Thyroid gland (tissue), 4 donors: ENCODE measurements around the gene VASN. TPM values are rescaled to one million over a fixed set of nuclear protein-coding genes. Genes with fewer than 3 reads are reported as not detected.

Experiments used
- DNase-seq, 2 donors: peaks; one replicate each; pipeline ENCODE4 v3.0.0-alpha.2; 2019
- H3K27ac ChIP-seq, 3 donors: fragments of 200-600 bp; sonication (generic); 1 replicate in 2 of 3; 2 replicates in 1 of 3; pipeline ENCODE4 v1.5.1; 2016 to 2019; ENCODE audit warnings: mild to moderate bottlenecking in 1 of 3, moderate library complexity in 1 of 3
- H3K27me3 ChIP-seq: fragments of 200-600 bp; sonication (generic); one replicate; pipeline ENCODE4 v1.5.1; 2019
- H3K36me3 ChIP-seq, 2 donors: fragments of 200-600 bp; sonication (generic); one replicate each; pipeline ENCODE4 v1.5.1; 2016 to 2019
- H3K4me1 ChIP-seq, 2 donors: fragments of 200-600 bp; sonication (generic); one replicate each; pipeline ENCODE4 v1.5.1; 2017 to 2019
- H3K4me3 ChIP-seq, 3 donors: fragments of 200-600 bp; sonication (generic); replicated peaks in 1 of 3; 1 replicate in 2 of 3; 2 replicates in 1 of 3; pipeline ENCODE4 v1.5.1; 2016; ENCODE audit warnings: mild to moderate bottlenecking in 1 of 3
- H3K9me3 ChIP-seq: fragments of 200-600 bp; sonication (generic); one replicate; pipeline ENCODE4 v1.5.1; 2017
- POLR2A ChIP-seq, 2 donors: fragments of 450-650 bp; IDR thresholded peaks; one replicate each; pipeline ENCODE4 v1.6.1; 2017; ENCODE audit warnings: antibody characterized with exemption in 2 of 2, mild to moderate bottlenecking in 2 of 2, moderate library complexity in 1 of 2
- WGBS, 2 donors: methylation state at CpG; one replicate each; pipeline ENCODE4 v1.1.5; 2017; 5-methylcytosine and 5-hydroxymethylcytosine counted together
- intact Hi-C: fragments of 100-400 bp; cut with DNase I; formaldehyde crosslinking; loops from one replicate; pipeline ENCODE4 v1.15.1; 2023
- total RNA-seq, 4 donors: library from RNA; depleted of rRNA; stranded (reverse); fragments of >200 nt; gene quantifications; one replicate each; pipeline ENCODE4 v1.2.3, GENCODE V29; 2016
- TF ChIP-seq, protein P1 (sequence below), 6 experiments: fragments of 200-600 bp in 3 of 6; fragments of 450-650 bp in 3 of 6; sonication (generic) in 3 of 6; IDR thresholded peaks; one replicate each; pipeline ENCODE4 v1.5.1; 2016 to 2019; ENCODE audit warnings: antibody characterized with exemption in 6 of 6, mild to moderate bottlenecking in 2 of 6, inconsistent platforms in 1 of 6, moderate library complexity in 1 of 6

Gene VASN
- total RNA-seq, 4 donors from 2014 or later, result 21.9 to 47.0 (median 28.8) TPM

DNA sequence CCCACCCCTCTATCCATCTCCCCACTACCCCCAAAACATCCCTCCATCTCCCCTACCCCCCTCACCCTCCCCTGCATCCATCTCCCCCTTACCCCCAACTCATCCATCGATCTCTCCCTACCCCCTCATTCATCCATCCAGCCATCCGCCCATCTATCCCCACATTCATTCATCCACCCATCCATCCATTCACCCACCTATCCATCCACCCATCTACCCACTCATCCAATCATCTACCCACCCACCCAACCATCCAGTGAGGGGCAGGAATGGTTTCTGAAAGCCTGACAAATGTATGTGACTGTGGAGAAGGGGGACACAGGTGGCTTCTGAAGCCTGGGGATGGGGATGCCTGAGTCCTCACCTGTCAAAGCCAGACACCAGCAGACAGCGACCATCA lies 11.7 kb upstream of the VASN start:
- no peak for TF ChIP-seq POLR2A (IDR thresholded peaks at IDR 0.05)
- TF ChIP-seq, protein P1, sequence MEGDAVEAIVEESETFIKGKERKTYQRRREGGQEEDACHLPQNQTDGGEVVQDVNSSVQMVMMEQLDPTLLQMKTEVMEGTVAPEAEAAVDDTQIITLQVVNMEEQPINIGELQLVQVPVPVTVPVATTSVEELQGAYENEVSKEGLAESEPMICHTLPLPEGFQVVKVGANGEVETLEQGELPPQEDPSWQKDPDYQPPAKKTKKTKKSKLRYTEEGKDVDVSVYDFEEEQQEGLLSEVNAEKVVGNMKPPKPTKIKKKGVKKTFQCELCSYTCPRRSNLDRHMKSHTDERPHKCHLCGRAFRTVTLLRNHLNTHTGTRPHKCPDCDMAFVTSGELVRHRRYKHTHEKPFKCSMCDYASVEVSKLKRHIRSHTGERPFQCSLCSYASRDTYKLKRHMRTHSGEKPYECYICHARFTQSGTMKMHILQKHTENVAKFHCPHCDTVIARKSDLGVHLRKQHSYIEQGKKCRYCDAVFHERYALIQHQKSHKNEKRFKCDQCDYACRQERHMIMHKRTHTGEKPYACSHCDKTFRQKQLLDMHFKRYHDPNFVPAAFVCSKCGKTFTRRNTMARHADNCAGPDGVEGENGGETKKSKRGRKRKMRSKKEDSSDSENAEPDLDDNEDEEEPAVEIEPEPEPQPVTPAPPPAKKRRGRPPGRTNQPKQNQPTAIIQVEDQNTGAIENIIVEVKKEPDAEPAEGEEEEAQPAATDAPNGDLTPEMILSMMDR (IDR thresholded peaks at IDR 0.05), result no peak
- Histone ChIP-seq H3K36me3 (peaks cover 0 to 3% of the 10 kb centered on the region in 2 donors), H3K27ac (no peak overlapping the region), H3K27me3 (no peaks in the 10 kb centered on the region), H3K4me3 (no peak overlapping the region), H3K9me3 (no peaks in the 10 kb centered on the region), H3K4me1 (peaks cover 10 to 15% of the 10 kb centered on the region in 2 donors)
- intact Hi-C loops, result loop anchor here (2.0 kb wide), 1 partner anchor 43 kb away; no protein-coding TSS in a partner anchor
- DNase-seq, result no peak
- WGBS, 2 donors, result 98 to 100% methylated on average over 2 to 3 of the region's 3 CpGs

DNA sequence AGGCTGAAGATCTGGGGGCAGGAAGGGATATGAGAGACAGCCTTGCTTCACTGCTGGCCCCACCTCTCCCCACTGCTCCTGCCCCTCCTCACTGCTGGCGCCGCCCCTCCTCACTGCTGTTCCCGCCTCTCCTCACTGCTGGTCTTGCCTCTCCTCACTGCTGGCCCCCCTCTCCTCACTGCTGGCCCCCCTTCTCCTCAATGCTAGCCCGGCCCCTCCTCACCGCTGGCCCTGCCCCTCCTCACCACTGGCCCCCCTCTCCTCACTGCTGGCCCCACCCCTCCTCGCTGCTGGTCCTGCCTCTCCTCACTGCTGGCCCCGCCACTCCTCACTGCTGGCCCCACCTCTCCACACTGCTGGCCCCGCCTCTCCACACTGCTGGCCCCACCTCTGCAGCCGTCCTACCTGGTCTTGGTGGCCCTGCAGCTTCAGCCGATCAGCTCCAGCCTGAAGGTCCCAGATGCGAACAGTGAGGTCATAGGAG lies 11.1 kb upstream of the VASN start:
- no peak for DNase-seq
- intact Hi-C loops, result loop anchor here (2.0 kb wide), 1 partner anchor 42 kb away; no protein-coding TSS in a partner anchor
- peaks cover 0 to 3% of the 10 kb centered on the region in 2 donors for H3K36me3 ChIP-seq
- 90 to 94% methylated on average over 10 of the region's 11 CpGs for WGBS, 2 donors
- no peak for TF ChIP-seq POLR2A (IDR thresholded peaks at IDR 0.05)
- TF ChIP-seq, protein P1 (IDR thresholded peaks at IDR 0.05), result no peak
- H3K27ac ChIP-seq, result no peak overlapping the region
- no peaks in the 10 kb centered on the region for H3K9me3 ChIP-seq
- H3K27me3 ChIP-seq, result no peaks in the 10 kb centered on the region
- H3K4me1 ChIP-seq, result peaks cover 10 to 15% of the 10 kb centered on the region in 2 donors
- no peak overlapping the region for H3K4me3 ChIP-seq

DNA sequence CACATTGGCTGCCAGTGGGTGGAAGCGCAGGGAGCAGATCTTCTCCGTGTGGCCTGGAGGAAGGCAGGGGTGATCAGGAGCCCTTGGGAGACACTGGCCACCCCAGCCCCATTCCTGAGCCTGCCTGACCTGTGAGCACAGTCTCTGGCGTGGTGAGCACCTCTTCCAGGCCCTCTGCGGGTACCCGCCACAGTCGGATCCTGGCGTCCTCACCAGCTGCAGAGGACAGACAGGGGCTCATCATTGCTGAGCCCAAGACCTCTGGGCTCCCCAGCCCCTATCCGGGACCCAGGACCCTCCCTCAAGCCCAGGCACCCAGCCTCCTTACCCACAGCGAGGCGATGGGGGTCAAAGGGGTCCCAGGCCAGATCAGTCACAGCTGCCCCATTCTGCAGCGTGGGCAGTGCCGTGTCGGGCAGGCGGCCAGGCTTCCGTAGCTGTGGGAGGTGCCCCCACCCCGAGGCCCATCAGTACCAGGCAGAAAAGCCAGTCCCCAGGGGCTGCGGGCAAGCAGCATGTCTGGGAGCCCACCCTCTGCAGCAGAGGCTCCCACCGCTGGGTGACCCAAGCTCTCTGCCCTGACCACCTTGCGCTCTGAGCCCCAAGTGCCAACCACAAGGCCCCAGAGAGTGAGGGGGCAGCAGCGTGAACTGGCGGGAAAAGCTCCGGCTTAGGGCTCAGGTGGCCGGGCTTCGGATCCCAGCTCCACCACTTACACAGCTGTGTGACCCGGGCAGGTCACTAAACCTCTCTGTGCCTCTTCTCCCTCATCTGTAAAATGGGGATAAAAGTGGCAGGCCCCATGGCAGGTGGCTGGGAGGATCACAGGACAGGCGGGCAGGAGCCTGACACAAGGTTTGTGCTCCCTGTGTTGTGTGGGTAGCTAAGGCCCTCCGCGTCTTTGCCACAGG lies 10.4 kb upstream of the VASN start:
- 97 to 100% methylated on average over 5 to 7 of the region's 28 CpGs for WGBS, 2 donors

DNA sequence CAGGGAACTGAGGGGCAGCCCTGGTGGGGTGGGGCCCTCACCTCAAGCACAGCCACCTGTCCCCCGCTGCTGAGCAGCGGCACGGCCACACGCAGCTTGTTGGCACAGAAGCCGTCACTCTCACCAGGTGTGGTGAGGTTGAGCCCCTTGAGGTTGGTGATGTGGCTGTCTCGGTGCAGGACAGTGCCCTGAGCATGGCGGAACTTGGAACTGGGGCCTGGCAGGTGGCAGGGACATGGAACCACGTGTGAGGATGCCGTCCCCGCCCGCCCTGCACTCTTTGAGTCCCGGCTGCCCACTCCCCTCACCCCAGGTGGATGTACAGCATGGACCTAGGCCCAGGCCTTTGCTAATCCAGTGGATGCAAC lies 9.7 kb upstream of the VASN start:
- peaks cover 0 to 3% of the 10 kb centered on the region in 2 donors for H3K36me3 ChIP-seq
- no peak overlapping the region for H3K4me3 ChIP-seq
- no peaks in the 10 kb centered on the region for H3K9me3 ChIP-seq
- H3K27me3 ChIP-seq, result no peaks in the 10 kb centered on the region
- DNase-seq, result no peak
- TF ChIP-seq POLR2A (IDR thresholded peaks at IDR 0.05), result no peak
- intact Hi-C loops, result loop anchor here (2.0 kb wide), 1 partner anchor 41 kb away; no protein-coding TSS in a partner anchor
- H3K27ac ChIP-seq, result no peak overlapping the region
- 92 to 93% methylated on average over 3 to 10 of the region's 12 CpGs for WGBS, 2 donors
- peaks cover 10 to 15% of the 10 kb centered on the region in 2 donors for H3K4me1 ChIP-seq

More for the DNA sequence above, 10.4 kb upstream of the VASN start:
- H3K27ac ChIP-seq, result no peak overlapping the region
- H3K9me3 ChIP-seq, result no peaks in the 10 kb centered on the region
- intact Hi-C loops, result loop anchor here (2.0 kb wide), 1 partner anchor 42 kb away; no protein-coding TSS in a partner anchor
- H3K4me3 ChIP-seq, result no peak overlapping the region
- peaks cover 10 to 15% of the 10 kb centered on the region in 2 donors for H3K4me1 ChIP-seq
- H3K27me3 ChIP-seq, result no peaks in the 10 kb centered on the region
- no peak for TF ChIP-seq POLR2A (IDR thresholded peaks at IDR 0.05)
- TF ChIP-seq, protein P1 (IDR thresholded peaks at IDR 0.05), result no peak
- DNase-seq, result no peak
- H3K36me3 ChIP-seq, result peaks cover 0 to 3% of the 10 kb centered on the region in 2 donors

DNA sequence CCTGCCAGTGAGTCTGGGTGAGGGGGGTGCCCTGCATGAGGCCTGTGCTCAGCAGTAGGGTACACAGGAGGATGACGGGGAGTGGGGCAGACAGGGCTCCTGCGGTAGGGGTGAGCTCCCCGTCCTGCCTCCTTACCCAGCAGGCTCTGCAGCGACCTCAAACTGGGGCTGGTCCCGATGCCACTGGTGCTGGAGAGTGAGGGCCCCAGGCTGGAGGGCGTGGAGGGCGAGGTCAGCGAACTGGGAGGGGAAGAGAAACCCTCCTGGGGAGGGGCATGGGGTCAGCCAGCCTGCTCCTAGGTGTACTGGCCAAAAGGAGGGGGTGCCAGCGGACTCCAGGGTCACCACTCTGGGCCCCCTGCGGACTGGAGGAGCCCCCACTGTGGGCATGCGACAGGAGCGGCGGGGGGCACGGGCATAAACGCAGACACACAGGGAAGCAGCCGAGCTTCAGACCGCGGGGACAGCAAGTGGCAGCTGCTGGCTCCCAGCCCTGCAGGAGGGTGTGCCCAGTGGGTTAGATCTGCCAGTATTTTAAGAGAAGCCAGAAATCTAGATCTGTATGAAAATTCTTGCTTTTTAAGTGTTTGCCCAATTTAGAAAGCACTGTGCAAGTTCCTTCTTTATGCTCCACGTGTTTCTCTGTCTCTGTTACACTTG lies 9.0 kb upstream of the VASN start:
- DNase-seq, result peak; percentile 59 to 80
- Histone ChIP-seq H3K36me3 (peaks cover 0 to 3% of the 10 kb centered on the region in 2 donors), H3K27ac (peak overlapping the region in 2 of 3 donors; percentile 21 to 40), H3K4me1 (peaks cover 10 to 15% of the 10 kb centered on the region in 2 donors), H3K27me3 (no peaks in the 10 kb centered on the region), H3K4me3 (no peak overlapping the region), H3K9me3 (no peaks in the 10 kb centered on the region)
- intact Hi-C loops, result no loop called here
- no peak for TF ChIP-seq POLR2A (IDR thresholded peaks at IDR 0.05)
- TF ChIP-seq, protein P1 (IDR thresholded peaks at IDR 0.05), result no peak
- 82 to 87% methylated on average over 19 of the region's 19 CpGs for WGBS, 2 donors
